Peyer's patch (tissue), 4 donors: ENCODE measurements around the gene ARL15. TPM values are rescaled to one million over a fixed set of nuclear protein-coding genes. Genes with fewer than 3 reads are reported as not detected.

Experiments used
- DNase-seq, 3 donors: peaks; one replicate each; pipeline ENCODE4 v3.0.0-alpha.2; 2017 to 2019
- H3K27ac ChIP-seq, 4 donors: fragments of 200-600 bp; sonication (generic); one replicate each; pipeline ENCODE4 v1.5.1; 2016 to 2019
- H3K27me3 ChIP-seq, 2 donors: fragments of 200-600 bp; sonication (generic); one replicate each; pipeline ENCODE4 v1.5.1; 2019
- H3K36me3 ChIP-seq, 3 donors: fragments of 200-600 bp; sonication (generic); one replicate each; pipeline ENCODE4 v1.5.1; 2016 to 2019
- H3K4me1 ChIP-seq, 4 donors: fragments of 200-600 bp; sonication (generic); one replicate each; pipeline ENCODE4 v1.5.1; 2016 to 2019
- H3K4me3 ChIP-seq, 4 donors: fragments of 200-600 bp; sonication (generic); 1 replicate in 3 of 4; 2 replicates in 1 of 4; pipeline ENCODE4 v1.5.1; 2016 to 2019; ENCODE audit warnings: mild to moderate bottlenecking in 1 of 4
- H3K9me3 ChIP-seq, 4 donors: fragments of 200-600 bp; sonication (generic); one replicate each; pipeline ENCODE4 v1.5.1; 2016 to 2019; ENCODE audit warnings: mild to moderate bottlenecking in 1 of 4
- POLR2A ChIP-seq, 2 donors: fragments of 450-650 bp; IDR thresholded peaks; one replicate each; pipeline ENCODE4 v1.5.1; 2017; ENCODE audit warnings: antibody characterized with exemption in 2 of 2, mild to moderate bottlenecking in 2 of 2, moderate library complexity in 2 of 2
- total RNA-seq, 4 donors: library from RNA; depleted of rRNA; stranded (reverse); fragments of >200 nt; gene quantifications; one replicate each; pipeline ENCODE4 v1.1.0, GENCODE V29; 2016
- TF ChIP-seq, protein P1 (sequence below), 6 experiments: fragments of 450-650 bp in 4 of 6; fragments of 200-600 bp in 2 of 6; sonication (generic) in 1 of 6; IDR thresholded peaks; one replicate each; pipeline ENCODE4 v1.5.1; 2017 to 2019; ENCODE audit warnings: antibody characterized with exemption in 6 of 6, mild to moderate bottlenecking in 3 of 6, moderate library complexity in 1 of 6

The ARL15 gene
- total RNA-seq, 4 donors from 2014 or later = 18.0 to 44.5 (median 38.7) TPM

DNA sequence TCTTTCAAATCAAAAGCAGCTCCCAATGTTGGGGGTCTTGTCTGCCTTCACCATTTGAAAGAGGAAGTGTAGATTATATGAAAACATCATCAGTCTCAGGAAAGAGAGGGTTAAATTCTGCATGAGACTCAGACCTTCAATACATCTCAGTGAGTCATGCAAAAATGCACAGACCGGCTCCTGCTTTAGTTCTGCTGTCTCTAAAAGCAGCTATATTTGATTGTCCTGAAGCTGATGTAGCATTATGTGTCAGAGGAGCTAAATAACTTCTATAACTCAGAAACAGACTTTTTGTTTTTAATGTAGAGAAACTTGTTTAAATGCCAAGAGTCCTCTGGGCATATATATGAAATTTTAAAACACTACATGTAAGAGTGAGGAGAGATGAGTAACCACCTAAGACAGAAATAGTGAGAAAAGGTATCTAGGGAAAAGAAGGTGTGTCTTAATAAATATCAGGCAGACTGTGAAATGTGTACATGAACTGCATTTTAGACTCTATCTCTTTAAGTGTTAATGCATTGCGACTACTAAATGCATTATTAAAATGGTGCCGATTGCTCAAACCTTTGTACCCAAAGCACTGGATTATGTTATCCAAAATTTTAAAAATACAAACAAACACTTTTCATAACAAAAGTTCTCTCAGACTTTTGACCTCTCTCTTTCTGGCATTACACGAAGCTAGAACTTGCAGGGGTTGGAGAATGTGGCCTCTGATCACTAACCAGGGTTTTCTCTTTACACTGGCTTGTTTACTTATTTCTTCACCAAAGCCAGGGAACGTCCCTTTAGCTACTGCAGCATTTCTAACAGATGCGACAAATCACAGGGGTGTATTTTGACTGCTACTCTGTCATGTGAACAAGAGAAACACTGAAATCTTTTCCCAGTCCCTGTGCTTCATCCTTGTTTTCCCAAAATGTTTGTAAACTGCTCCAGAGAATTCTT, 302.3 kb downstream of the ARL15 start:
- no peak for DNase-seq
- no peak for TF ChIP-seq POLR2A (IDR thresholded peaks at IDR 0.05)
- TF ChIP-seq, protein P1, sequence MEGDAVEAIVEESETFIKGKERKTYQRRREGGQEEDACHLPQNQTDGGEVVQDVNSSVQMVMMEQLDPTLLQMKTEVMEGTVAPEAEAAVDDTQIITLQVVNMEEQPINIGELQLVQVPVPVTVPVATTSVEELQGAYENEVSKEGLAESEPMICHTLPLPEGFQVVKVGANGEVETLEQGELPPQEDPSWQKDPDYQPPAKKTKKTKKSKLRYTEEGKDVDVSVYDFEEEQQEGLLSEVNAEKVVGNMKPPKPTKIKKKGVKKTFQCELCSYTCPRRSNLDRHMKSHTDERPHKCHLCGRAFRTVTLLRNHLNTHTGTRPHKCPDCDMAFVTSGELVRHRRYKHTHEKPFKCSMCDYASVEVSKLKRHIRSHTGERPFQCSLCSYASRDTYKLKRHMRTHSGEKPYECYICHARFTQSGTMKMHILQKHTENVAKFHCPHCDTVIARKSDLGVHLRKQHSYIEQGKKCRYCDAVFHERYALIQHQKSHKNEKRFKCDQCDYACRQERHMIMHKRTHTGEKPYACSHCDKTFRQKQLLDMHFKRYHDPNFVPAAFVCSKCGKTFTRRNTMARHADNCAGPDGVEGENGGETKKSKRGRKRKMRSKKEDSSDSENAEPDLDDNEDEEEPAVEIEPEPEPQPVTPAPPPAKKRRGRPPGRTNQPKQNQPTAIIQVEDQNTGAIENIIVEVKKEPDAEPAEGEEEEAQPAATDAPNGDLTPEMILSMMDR (IDR thresholded peaks at IDR 0.05) = no peak
- Histone ChIP-seq H3K27me3 (no peaks in the 10 kb centered on the region), H3K27ac (no peak overlapping the region), H3K4me3 (no peak overlapping the region), H3K36me3 (no peaks in the 10 kb centered on the region), H3K4me1 (no peaks in the 10 kb centered on the region), H3K9me3 (no peaks in the 10 kb centered on the region)

DNA sequence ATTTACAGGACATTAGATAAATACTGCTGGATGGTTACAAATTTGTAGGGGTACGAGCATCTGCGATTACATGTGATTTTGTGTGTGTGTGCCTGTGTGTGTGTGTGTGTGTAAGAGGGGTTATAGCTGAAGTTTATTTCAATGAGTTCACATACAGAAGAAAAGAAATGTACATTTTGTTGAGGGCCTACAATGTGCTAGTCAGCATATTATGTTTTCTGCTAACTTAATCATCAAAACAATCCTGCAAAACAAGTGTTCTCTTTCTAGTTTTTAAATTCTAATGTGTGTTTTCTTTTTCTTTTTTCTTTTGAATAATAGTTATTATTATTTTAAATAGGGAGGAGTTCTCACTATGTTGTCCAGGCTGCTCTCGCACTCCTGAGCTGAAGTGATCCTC, 305.7 kb downstream of the ARL15 start:
- H3K27me3 ChIP-seq = no peaks in the 10 kb centered on the region
- DNase-seq = no peak
- no peaks in the 10 kb centered on the region for H3K36me3 ChIP-seq
- TF ChIP-seq, protein P1 (IDR thresholded peaks at IDR 0.05) = no peak
- TF ChIP-seq POLR2A (IDR thresholded peaks at IDR 0.05) = no peak
- H3K9me3 ChIP-seq = no peaks in the 10 kb centered on the region
- no peak overlapping the region for H3K27ac ChIP-seq
- H3K4me1 ChIP-seq = no peaks in the 10 kb centered on the region
- H3K4me3 ChIP-seq = no peak overlapping the region

DNA sequence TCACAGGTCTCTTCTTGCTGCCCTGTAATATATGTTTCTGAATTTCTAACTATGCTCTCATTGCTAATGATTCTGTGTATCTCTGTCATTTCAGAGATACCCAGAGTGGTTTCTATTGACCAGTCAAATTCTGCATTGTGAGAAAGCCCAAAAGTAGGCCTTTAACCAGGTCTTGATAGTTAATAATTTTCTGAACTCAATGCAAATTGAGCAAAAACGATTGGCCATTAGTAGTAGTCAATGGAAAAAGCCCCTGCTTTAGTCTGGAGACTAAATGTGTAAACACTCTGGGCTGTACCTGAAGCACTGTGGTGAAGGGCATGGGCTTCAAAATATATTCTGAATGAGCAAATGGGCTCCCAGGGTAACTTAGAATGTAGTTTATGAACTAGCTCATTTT, 307.6 kb downstream of the ARL15 start:
- H3K36me3 ChIP-seq = no peaks in the 10 kb centered on the region
- H3K4me3 ChIP-seq = no peak overlapping the region
- no peak for DNase-seq
- no peaks in the 10 kb centered on the region for H3K9me3 ChIP-seq
- no peaks in the 10 kb centered on the region for H3K27me3 ChIP-seq
- no peaks in the 10 kb centered on the region for H3K4me1 ChIP-seq
- no peak overlapping the region for H3K27ac ChIP-seq
- TF ChIP-seq, protein P1 (IDR thresholded peaks at IDR 0.05) = no peak

DNA sequence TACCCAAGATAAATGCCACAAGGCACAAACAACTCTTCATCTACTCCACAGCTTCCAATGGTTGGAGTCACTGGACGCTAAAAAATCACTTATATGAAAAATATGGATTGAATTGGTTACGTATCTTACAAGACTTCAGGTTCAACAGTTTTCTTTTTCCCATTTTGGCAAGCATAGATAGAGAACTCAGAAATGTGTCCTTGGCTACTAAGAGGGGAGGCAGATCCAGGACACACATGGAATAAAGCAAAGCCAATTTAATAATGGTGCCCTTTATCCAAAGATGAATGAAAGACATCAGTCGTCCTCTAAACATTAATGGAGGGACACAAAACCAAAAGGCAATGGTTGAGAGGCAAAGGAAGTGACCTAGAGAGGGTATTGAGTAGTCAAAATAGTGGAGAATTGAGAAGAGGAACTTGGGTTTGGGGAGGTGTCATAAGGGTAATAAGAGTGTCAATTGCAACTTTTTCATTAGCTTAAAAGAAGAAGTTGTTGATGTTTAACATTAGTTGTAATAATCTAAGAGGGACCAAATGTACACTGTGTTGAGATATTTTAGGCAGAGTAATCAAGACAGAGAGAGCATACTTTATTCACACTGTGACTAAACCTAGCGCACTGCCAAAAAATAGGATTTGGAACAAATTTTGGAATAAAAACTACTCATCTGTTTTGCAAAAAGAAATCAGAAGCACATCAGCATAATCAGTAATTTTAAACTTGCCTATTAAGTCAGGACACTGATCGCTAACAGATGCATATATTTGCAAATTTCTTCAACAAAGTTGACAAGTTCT, 308.2 kb downstream of the ARL15 start:
- Histone ChIP-seq H3K27me3 (no peaks in the 10 kb centered on the region), H3K4me1 (no peaks in the 10 kb centered on the region), H3K36me3 (no peaks in the 10 kb centered on the region), H3K27ac (no peak overlapping the region), H3K4me3 (no peak overlapping the region), H3K9me3 (no peaks in the 10 kb centered on the region)
- TF ChIP-seq POLR2A (IDR thresholded peaks at IDR 0.05) = no peak
- TF ChIP-seq, protein P1 (IDR thresholded peaks at IDR 0.05) = no peak
- no peak for DNase-seq

DNA sequence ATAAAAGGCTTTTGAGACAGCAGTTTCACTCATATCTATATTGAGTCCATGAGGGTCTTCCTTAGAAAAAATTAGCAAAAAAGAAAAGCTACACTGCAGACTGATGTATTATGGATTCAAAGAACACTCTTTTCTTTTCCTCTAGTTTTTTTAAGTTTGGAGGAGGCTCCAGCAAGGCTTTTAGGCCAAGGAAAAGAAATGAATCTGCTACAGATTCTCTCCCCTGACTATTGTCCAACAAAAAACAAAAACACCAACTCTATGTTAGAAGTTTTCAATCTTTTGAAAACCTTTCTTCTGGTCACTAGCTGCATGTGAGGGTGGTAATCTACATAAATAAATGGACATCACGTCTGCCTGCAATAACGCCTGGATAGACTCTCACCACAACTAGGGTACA, 310.4 kb downstream of the ARL15 start:
- Histone ChIP-seq H3K9me3 (no peaks in the 10 kb centered on the region), H3K4me3 (no peak overlapping the region), H3K27ac (no peak overlapping the region), H3K4me1 (no peaks in the 10 kb centered on the region), H3K27me3 (no peaks in the 10 kb centered on the region), H3K36me3 (no peaks in the 10 kb centered on the region)
- no peak for DNase-seq
- TF ChIP-seq POLR2A (IDR thresholded peaks at IDR 0.05) = no peak
- TF ChIP-seq, protein P1 (IDR thresholded peaks at IDR 0.05) = no peak
